HG03565 (cell line): ENCODE data around the gene DAAM2.

Experiments
- ATAC-seq: cut with Tn5 transposase; IDR thresholded peaks from one replicate; pipeline ENCODE4 v1.9.1; 2021; ENCODE audit warnings: mild to moderate bottlenecking, moderate library complexity; ENCODE audit not compliant: unreplicated experiment

The DAAM2 gene

GRCh38 chr6:39843305-39844020 lies 51.3 kb downstream of the DAAM2 start:
- no peak for ATAC-seq

- ATAC-seq = no peak
These were observed 52.7 kb downstream of the DAAM2 start for GRCh38 chr6:39844866-39845265.

- no peak for ATAC-seq
These were observed 55.0 kb downstream of the DAAM2 start for GRCh38 chr6:39847221-39847620.

- no peak for ATAC-seq
These were observed 56.0 kb downstream of the DAAM2 start for GRCh38 chr6:39848171-39848570.

- ATAC-seq = no peak
These were observed 57.1 kb downstream of the DAAM2 start for GRCh38 chr6:39849228-39849627.

GRCh38 chr6:39849764-39850163 lies 57.6 kb downstream of the DAAM2 start:
- ATAC-seq = no peak

- no peak for ATAC-seq
These were observed 58.6 kb downstream of the DAAM2 start for GRCh38 chr6:39850736-39851297.

- no peak for ATAC-seq
These were observed 59.2 kb downstream of the DAAM2 start for GRCh38 chr6:39851331-39851730.

GRCh38 chr6:39852324-39852723 lies 60.1 kb downstream of the DAAM2 start:
- no peak for ATAC-seq

- ATAC-seq = no peak
These were observed 61.4 kb downstream of the DAAM2 start for GRCh38 chr6:39853604-39854003.

- ATAC-seq = no peak
These were observed 63.3 kb downstream of the DAAM2 start for GRCh38 chr6:39855356-39855995.

- no peak for ATAC-seq
These were observed 66.8 kb downstream of the DAAM2 start for GRCh38 chr6:39859025-39859424.

- no peak for ATAC-seq
These were observed 69.5 kb downstream of the DAAM2 start for GRCh38 chr6:39861663-39862062.

- ATAC-seq = no peak
These were observed 73.1 kb downstream of the DAAM2 start for GRCh38 chr6:39865011-39865888.

- ATAC-seq = no peak
These were observed 75.4 kb downstream of the DAAM2 start for GRCh38 chr6:39867592-39867991.

- ATAC-seq = no peak
These were observed 78.8 kb downstream of the DAAM2 start for GRCh38 chr6:39870950-39871349.

GRCh38 chr6:39873439-39873838 lies 81.3 kb downstream of the DAAM2 start:
- ATAC-seq = no peak

- ATAC-seq = no peak
These were observed 83.9 kb downstream of the DAAM2 start for GRCh38 chr6:39876111-39876510.

- ATAC-seq = no peak
These were observed 84.7 kb downstream of the DAAM2 start for GRCh38 chr6:39876826-39877225.

- no peak for ATAC-seq
These were observed 87.4 kb downstream of the DAAM2 start for GRCh38 chr6:39879535-39879934.

- ATAC-seq = no peak
These were observed 88.4 kb downstream of the DAAM2 start for GRCh38 chr6:39880594-39880993.
